HepG2 (cell line): ENCODE data around the gene LITAFD. TPM values are rescaled to one million over a fixed set of nuclear protein-coding genes. Genes with fewer than 3 reads are reported as not detected.

Experiments
- ATAC-seq: fragments of 200-7000 bp; cut with Tn5 transposase; 3 replicates; pipeline ENCODE4 v1.9.1; 2020; ENCODE audit warnings: mild to moderate bottlenecking, moderate library complexity
- BruUV-seq: library from RNA; stranded (reverse); fragments of 400-500 nt; replicated peaks from 2 replicates; lab custom pipeline; 2021; lab: Mats Ljungman, UMichigan
- CTCF ChIA-PET: fragments of 300-600 bp; formaldehyde crosslinking; extraction: SDS; loops from one replicate; lab custom pipeline; 2021; ENCODE audit warnings: low total read pairs, inconsistent platforms, low intra/inter-chr PET ratio; lab: Yijun Ruan, JAX
- POLR2A ChIA-PET: fragments of 350-600 bp; sonication (Branson Sonifier 250); formaldehyde crosslinking; loops from one replicate; lab custom pipeline; 2020; ENCODE audit warnings: antibody characterized with exemption, inconsistent platforms; lab: Yijun Ruan, JAX
- DNase-seq: peaks from one replicate; pipeline ENCODE4 v3.0.0-alpha.2; 2015; ENCODE audit warnings: low spot score
- FAIRE-seq: peaks from 3 replicates; lab custom pipeline; 2011; peaks lifted over from hg19 to GRCh38; lab: Jason Lieb, UNC
- H2AFZ ChIP-seq: one replicate; pipeline ENCODE4 v1.6.1; 2011; ENCODE audit warnings: low read length, inconsistent platforms
- H3K27ac ChIP-seq: fragments of 300-600 bp; 3 replicates; pipeline ENCODE4 v1.8.0; 2011; ENCODE audit warnings: mixed run types, mild to moderate bottlenecking, mixed read lengths, low read length, inconsistent platforms; ENCODE audit not compliant: insufficient read depth; ENCODE audit errors: extremely low read length
- H3K27me3 ChIP-seq, 2 experiments: fragments of 200-600 bp in 1 of 2; 2 replicates in 1 of 2; 3 replicates in 1 of 2; pipeline versions ENCODE4 v1.6.0 to v1.8.0; 2011; ENCODE audit warnings: low read length in 2 of 2, mild to moderate bottlenecking in 2 of 2, moderate library complexity in 2 of 2, inconsistent platforms in 1 of 2; ENCODE audit not compliant: insufficient read depth in 2 of 2, control insufficient read depth in 1 of 2
- H3K36me3 ChIP-seq, 2 experiments: fragments of 200-600 bp in 1 of 2; replicated peaks in 1 of 2; 2 replicates in 1 of 2; 3 replicates in 1 of 2; pipeline versions ENCODE4 v1.5.1 to v1.8.0; 2011; ENCODE audit warnings: low read length in 2 of 2, inconsistent platforms in 1 of 2; ENCODE audit not compliant: insufficient read depth in 2 of 2, control insufficient read depth in 1 of 2
- H3K4me1 ChIP-seq: 2 replicates; pipeline ENCODE4 v1.5.1; 2012; ENCODE audit warnings: low read length, inconsistent platforms; ENCODE audit not compliant: insufficient read depth
- H3K4me2 ChIP-seq: 2 replicates; pipeline ENCODE4 v1.6.0; 2011; ENCODE audit warnings: low read depth, low read length, inconsistent platforms
- H3K4me3 ChIP-seq, 3 experiments: fragments of 200-600 bp in 1 of 3; sonication (generic), shearing (Covaris generic) in 1 of 3; replicated peaks in 1 of 3; 2 replicates each; pipeline ENCODE4 v1.5.1; 2011 to 2016; ENCODE audit warnings: low read length in 3 of 3, inconsistent platforms in 2 of 3, low read depth in 2 of 3, mild to moderate bottlenecking in 2 of 3, control low read depth in 1 of 3, mixed read lengths in 1 of 3; ENCODE audit not compliant: insufficient read depth in 1 of 3
- H3K79me2 ChIP-seq: one replicate; pipeline ENCODE4 v1.6.1; 2011; ENCODE audit warnings: low read length, inconsistent platforms; ENCODE audit not compliant: insufficient read depth
- H3K9ac ChIP-seq: 2 replicates; pipeline ENCODE4 v1.6.0; 2011; ENCODE audit warnings: mild to moderate bottlenecking, low read depth, low read length, inconsistent platforms; ENCODE audit not compliant: insufficient read depth
- H3K9me3 ChIP-seq: 2 replicates; pipeline ENCODE4 v1.5.1; 2012; ENCODE audit warnings: mild to moderate bottlenecking, low read length
- H4K20me1 ChIP-seq: 2 replicates; pipeline ENCODE4 v1.6.0; 2011; ENCODE audit warnings: inconsistent platforms, mild to moderate bottlenecking, low read length, moderate library complexity; ENCODE audit not compliant: insufficient read depth
- BCL6 ChIP-seq: IDR thresholded peaks from 2 replicates; pipeline ENCODE4 v1.6.1; 2016; ENCODE audit warnings: missing genetic modification reagents, missing compliant biosample characterization
- GTF3A ChIP-seq: sonication (generic); formaldehyde crosslinking; conservative IDR thresholded peaks from 2 replicates; pipeline ENCODE4 v1.4.0; 2020; ENCODE audit warnings: mild to moderate bottlenecking, missing genetic modification reagents
- HDAC1 ChIP-seq: sonication (generic); formaldehyde crosslinking; IDR thresholded peaks from 2 replicates; pipeline ENCODE4 v1.5.1; 2020; ENCODE audit warnings: mild to moderate bottlenecking, missing genetic modification reagents
- NR2F1 ChIP-seq, 2 experiments: fragments of 450-650 bp in 1 of 2; formaldehyde crosslinking in 1 of 2; IDR thresholded peaks; 2 replicates each; pipeline versions ENCODE4 v1.5.0 to v1.6.1; 2016 to 2020; ENCODE audit warnings: mild to moderate bottlenecking in 1 of 2, missing compliant biosample characterization in 1 of 2, missing genetic modification reagents in 1 of 2, moderate library complexity in 1 of 2
- PHF20 ChIP-seq: sonication (generic); formaldehyde crosslinking; IDR thresholded peaks from 2 replicates; pipeline ENCODE4 v1.5.0; 2020; ENCODE audit warnings: mild to moderate bottlenecking, missing genetic modification reagents
- TBX2 ChIP-seq: sonication (generic); formaldehyde crosslinking; IDR thresholded peaks from 2 replicates; pipeline ENCODE4 v1.5.0; 2020; ENCODE audit warnings: missing genetic modification reagents, mild to moderate bottlenecking, borderline replicate concordance
- ZNF121 ChIP-seq: sonication (generic); formaldehyde crosslinking; IDR thresholded peaks from 2 replicates; pipeline ENCODE4 v1.5.0; 2020; ENCODE audit warnings: mild to moderate bottlenecking, missing genetic modification reagents
- ZNF232 ChIP-seq: sonication (generic); formaldehyde crosslinking; IDR thresholded peaks from 2 replicates; pipeline ENCODE4 v1.4.0; 2020; ENCODE audit warnings: missing genetic modification reagents, borderline replicate concordance
- ZNF547 ChIP-seq: sonication (generic); formaldehyde crosslinking; IDR thresholded peaks from 2 replicates; pipeline ENCODE4 v1.5.1; 2020; ENCODE audit warnings: mild to moderate bottlenecking, missing genetic modification reagents
- ZNF598 ChIP-seq: sonication (generic); formaldehyde crosslinking; IDR thresholded peaks from 2 replicates; pipeline ENCODE4 v1.5.1; 2020; ENCODE audit warnings: mild to moderate bottlenecking, missing genetic modification reagents, borderline replicate concordance
- ZNF619 ChIP-seq: sonication (generic); formaldehyde crosslinking; IDR thresholded peaks from 2 replicates; pipeline ENCODE4 v1.4.0; 2020; ENCODE audit warnings: mild to moderate bottlenecking, missing genetic modification reagents
- WGBS: methylation state at CpG from one replicate; pipeline ENCODE4 v1.1.6; 2017; ENCODE audit warnings: low lambda C conversion rate; 5-methylcytosine and 5-hydroxymethylcytosine counted together
- in situ Hi-C: cut with HindIII; loops from 2 replicates; pipeline ENCODE4 v1.10.0; 2017; ENCODE audit warnings: low pct_unique_long_range_greater_than_20kb; ENCODE audit not compliant: extremely low pct_ligation_motif_present
- intact Hi-C: fragments of 100-400 bp; cut with micrococcal nuclease; formaldehyde crosslinking; loops from one replicate; pipeline ENCODE4 v1.10.0; 2022; ENCODE audit not compliant: unreplicated experiment
- polyA plus RNA-seq, 8 experiments: library from polyadenylated mRNA; depleted of rRNA in 3 of 8; stranded (reverse) in 7 of 8; unstranded in 1 of 8; fragments of >200 nt; fragmentation: Illumina TruSeq in 4 of 8; extraction: Trizol in 4 of 8; gene quantifications; 2 replicates each; pipeline versions ENCODE4 v1.2.1 to v1.2.3, GENCODE V29; 2011 to 2016; ENCODE audit warnings: low read depth in 4 of 8, missing spikeins in 1 of 8, mixed read lengths in 1 of 8; ENCODE audit not compliant: insufficient read depth in 1 of 8
- total RNA-seq, 5 experiments: library from RNA; depleted of rRNA; stranded (reverse); fragments of >200 nt; fragmentation: Illumina TruSeq; extraction: Trizol; gene quantifications; 2 replicates each; pipeline ENCODE4 v1.2.3, GENCODE V29; 2016; ENCODE audit warnings: low read depth in 1 of 5
- TF ChIP-seq, protein P1 (sequence below): IDR thresholded peaks from 2 replicates; pipeline ENCODE4 v1.6.1; 2016; ENCODE audit warnings: missing biosample characterization, missing genetic modification reagents, low read depth
- TF ChIP-seq, protein P2 (sequence below): sonication (generic); formaldehyde crosslinking; IDR thresholded peaks from 2 replicates; pipeline ENCODE4 v1.4.0; 2020; ENCODE audit warnings: missing genetic modification reagents

The LITAFD gene
- total and polyA plus RNA-seq, 2 of the 13 experiments (the other 11 are each of a cell fraction or from before 2014, with no cell fraction given): not detected

DNA sequence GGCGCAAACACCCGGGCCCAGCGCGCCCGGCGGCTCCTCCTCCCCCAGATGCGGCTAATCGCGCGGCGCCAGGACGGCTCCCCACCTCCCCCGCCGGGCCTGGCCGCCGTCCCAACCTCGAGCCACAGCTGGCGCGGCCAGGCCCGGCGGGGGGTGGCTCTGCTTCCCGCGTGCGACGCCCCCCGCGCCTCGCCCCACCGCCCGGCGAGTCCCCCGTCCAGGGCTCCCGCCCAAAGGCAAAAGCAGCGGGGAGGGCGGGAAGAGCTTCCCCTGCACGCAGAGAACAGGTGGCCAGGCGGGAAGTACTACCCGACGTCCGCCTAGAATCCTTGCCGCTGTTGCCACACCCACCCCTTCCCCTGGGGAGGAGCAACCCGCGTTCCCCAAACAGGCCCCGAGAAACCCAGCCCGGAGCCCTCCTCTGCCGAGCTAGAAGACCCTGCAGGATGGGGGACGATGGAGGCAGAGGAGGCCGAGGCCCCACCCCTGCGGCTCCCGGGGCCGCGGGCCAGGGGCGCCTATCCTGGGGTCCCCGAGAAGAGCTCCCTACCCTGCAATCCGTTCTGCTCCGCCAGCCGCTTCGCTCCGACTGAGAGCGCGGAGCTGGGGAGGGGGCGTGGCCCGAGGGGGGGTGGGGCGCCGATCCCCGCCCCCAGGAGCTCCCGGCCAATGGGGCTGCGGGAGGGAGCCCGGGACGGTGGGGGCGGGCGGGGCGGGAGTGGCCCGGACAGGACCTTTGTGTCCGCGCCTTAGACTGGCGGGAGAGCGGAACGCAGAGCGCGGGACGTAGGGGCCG lies 13.5 kb upstream of the LITAFD start, which contains the start of gene CARHSP1 (continued):
- TF ChIP-seq GTF3A (CRISPR knock-in tag): no peak; the same call in 1 of the 2 replicates
- TF ChIP-seq, protein P1, sequence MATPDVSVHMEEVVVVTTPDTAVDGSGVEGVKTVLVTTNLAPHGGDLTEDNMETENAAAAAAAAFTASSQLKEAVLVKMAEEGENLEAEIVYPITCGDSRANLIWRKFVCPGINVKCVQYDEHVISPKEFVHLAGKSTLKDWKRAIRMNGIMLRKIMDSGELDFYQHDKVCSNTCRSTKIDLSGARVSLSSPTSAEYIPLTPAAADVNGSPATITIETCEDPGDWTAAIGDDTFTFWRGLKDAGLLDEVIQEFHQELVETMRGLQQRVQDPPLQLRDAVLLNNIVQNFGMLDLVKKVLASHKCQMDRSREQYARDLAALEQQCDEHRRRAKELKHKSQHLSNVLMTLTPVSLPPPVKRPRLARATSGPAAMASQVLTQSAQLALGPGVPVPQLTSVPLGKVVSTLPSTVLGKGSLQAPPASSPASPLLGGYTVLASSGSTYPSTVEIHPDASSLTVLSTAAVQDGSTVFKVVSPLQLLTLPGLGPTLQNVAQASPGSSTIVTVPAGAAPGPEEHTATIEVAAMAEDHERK (CRISPR knock-in tag): no peak
- no peak; the same call in 1 of the 2 replicates for TF ChIP-seq ZNF121

DNA sequence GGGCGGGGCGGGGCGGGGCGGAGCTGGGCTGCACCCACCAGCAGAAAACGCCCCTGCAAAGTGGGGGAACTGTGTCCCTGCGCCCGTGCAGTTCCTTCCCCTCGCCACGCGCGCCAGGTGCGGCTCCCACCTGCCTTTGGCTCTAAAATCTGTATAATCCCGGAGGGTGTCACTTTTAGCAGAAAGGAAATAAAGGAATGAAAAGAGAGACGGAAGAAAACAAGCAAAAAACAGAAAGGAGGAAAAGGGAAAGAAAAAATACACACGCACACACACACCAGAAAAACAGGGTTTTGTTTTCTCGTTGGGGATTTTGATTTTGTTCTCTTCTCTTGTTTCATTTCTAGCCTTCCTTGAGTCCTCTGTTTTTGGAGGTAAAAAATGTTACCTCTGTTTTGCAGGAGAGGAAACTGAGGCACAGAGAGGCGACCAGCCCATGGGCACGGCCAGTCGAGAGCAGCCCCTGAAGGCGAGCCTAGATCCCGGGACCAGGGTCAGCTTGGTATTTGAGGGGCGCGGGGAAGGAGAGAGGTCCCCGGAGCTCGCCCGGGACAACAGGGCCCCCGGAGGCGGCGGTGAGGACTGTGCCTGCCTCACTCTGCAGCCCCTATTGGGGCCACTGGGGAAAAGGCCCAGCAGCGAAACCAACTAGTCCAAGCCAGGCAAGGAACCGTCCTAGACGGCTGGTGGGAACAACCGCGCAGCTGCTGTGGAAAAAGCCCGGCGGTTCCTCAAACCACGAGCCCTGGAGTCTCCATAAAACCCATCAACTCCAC lies 12.8 kb upstream of the LITAFD start:
- Histone ChIP-seq H3K27ac (peak overlapping the region; percentile 46), H3K9ac (peak overlapping the region; percentile 69), H3K9me3 (no peaks in the 10 kb centered on the region), H2AFZ (no peak overlapping the region), H3K4me2 (peak overlapping the region; percentile 96), H3K27me3 (no peaks in the 10 kb centered on the region; a peak in 1 of 5 replicates), H3K4me1 (peaks cover 76% of the 10 kb centered on the region), H3K79me2 (peaks cover 41% of the 10 kb centered on the region), H3K36me3 (no peaks in the 10 kb centered on the region), H3K4me3 (peak overlapping the region; percentile 55 to 76 (median 71)), H4K20me1 (peaks cover 31% of the 10 kb centered on the region; the same call in 1 of the 2 replicates)
- intact Hi-C loops: loop anchor here (5.0 kb wide), 1 partner anchor 223 kb away; the partner anchor contains the start of gene HAPSTR1
- in situ Hi-C loops: no loop called here
- ATAC-seq (peak; percentile 54), DNase-seq (peak; percentile 65), FAIRE-seq (no peak)
- TSS peak; percentile 55 for BruUV-seq
- WGBS: 5% methylated on average over 37 of the region's 37 CpGs
- ChIA-PET CTCF (interaction anchor here (1.7 kb wide), 1 partner anchor 11 kb away, joined by 6 read pairs; no protein-coding TSS in a partner anchor), POLR2A (interaction anchor here (0.9 to 10.4 kb wide), 18 partner anchors 9 to 223 kb away, joined by 3 to 235 read pairs (median 4); partner anchors contain the start of genes HAPSTR1, LITAFD, PMM2 and TMEM186)
- TF ChIP-seq, protein P2, sequence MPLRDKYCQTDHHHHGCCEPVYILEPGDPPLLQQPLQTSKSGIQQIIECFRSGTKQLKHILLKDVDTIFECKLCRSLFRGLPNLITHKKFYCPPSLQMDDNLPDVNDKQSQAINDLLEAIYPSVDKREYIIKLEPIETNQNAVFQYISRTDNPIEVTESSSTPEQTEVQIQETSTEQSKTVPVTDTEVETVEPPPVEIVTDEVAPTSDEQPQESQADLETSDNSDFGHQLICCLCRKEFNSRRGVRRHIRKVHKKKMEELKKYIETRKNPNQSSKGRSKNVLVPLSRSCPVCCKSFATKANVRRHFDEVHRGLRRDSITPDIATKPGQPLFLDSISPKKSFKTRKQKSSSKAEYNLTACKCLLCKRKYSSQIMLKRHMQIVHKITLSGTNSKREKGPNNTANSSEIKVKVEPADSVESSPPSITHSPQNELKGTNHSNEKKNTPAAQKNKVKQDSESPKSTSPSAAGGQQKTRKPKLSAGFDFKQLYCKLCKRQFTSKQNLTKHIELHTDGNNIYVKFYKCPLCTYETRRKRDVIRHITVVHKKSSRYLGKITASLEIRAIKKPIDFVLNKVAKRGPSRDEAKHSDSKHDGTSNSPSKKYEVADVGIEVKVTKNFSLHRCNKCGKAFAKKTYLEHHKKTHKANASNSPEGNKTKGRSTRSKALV (CRISPR knock-in tag): peak; percentile 41; the same call in 1 of the 2 replicates
- peak; percentile 8; the same call in 1 of the 2 replicates for TF ChIP-seq ZNF619 (CRISPR knock-in tag)
- 0 out of 2 replicates have a peak, but pooled peaks have one; percentile 8 for TF ChIP-seq BCL6
- peak; percentile 90; the same call in 1 of the 2 replicates for TF ChIP-seq ZNF232
- TF ChIP-seq TBX2: peak; percentile 68
- no peak; the same call in 1 of the 2 replicates for TF ChIP-seq PHF20 (CRISPR knock-in tag)
- TF ChIP-seq ZNF598 (CRISPR knock-in tag): peak; percentile 78; the same call in 1 of the 2 replicates
- peak; percentile 23; the same call in 1 of the 2 replicates for TF ChIP-seq ZNF547
- no peak for TF ChIP-seq NR2F1 (CRISPR knock-in tag; IDR thresholded peaks at IDR 0.05)
- TF ChIP-seq HDAC1: peak; percentile 65
